ENCODE data around the gene AHCY.

AHCY gene

Small RNAs within 50 kb of the gene (small RNA-seq; reads per million reads assigned to genes)
- 0 reads per million in 2 experiments for gene AL356299.1
